Astrocyte (in vitro differentiated cells and primary cell): ENCODE measurements around the gene FAM131A.

ENCODE experiments used
- CTCF ChIP-seq: IDR thresholded peaks from 2 replicates; pipeline ENCODE4 v1.5.1; 2011; ENCODE audit warnings: low read depth, mild to moderate bottlenecking, inconsistent platforms, low read length, moderate library complexity; ENCODE audit not compliant: insufficient read depth
- EZH2 ChIP-seq: IDR thresholded peaks from 2 replicates; pipeline ENCODE4 v1.6.1; 2012; ENCODE audit warnings: mild to moderate bottlenecking, low read length, inconsistent platforms; ENCODE audit not compliant: insufficient read depth

GRCh38 chr3:184332370-184333090, 4.9 kb upstream of the FAM131A start:
- TF ChIP-seq EZH2 (no peak), CTCF (no peak)
